Left hindlimb (tissue), 1 donor: ENCODE measurements around the gene AP1G2.

Experiments used
- DNase-seq: peaks from one replicate; pipeline ENCODE4 v3.0.0-alpha.2; 2018

AP1G2 gene

GRCh38 chr14:23556700-23557440 lies 10.7 kb downstream of the AP1G2 start:
- no peak for DNase-seq

- DNase-seq: peak; percentile 92
Measured at GRCh38 chr14:23555882-23556699, 11.5 kb downstream of the AP1G2 start, which contains the start of gene THTPA. Gene THTPA (plus strand): TSS chr14:23556271. CDS start chr14:23556758, 487 bp downstream.

- no peak for DNase-seq
Measured at GRCh38 chr14:23555533-23555881, 12.1 kb downstream of the AP1G2 start.

GRCh38 chr14:23551266-23552028 lies 16.1 kb downstream of the AP1G2 start, which contains the start of gene ZFHX2:
Gene ZFHX2 (minus strand): TSS chr14:23551765. CDS start chr14:23535325, 16,440 bp downstream.
- peak; percentile 79 for DNase-seq

GRCh38 chr14:23550812-23551265 lies 16.8 kb downstream of the AP1G2 start:
- no peak for DNase-seq

- DNase-seq: peak; percentile 23
Measured at GRCh38 chr14:23550131-23550811, 17.3 kb downstream of the AP1G2 start.

GRCh38 chr14:23548351-23549318 lies 19.0 kb downstream of the AP1G2 start:
- peak; percentile 14 for DNase-seq

- no peak for DNase-seq
Measured at GRCh38 chr14:23547924-23548323, 19.7 kb downstream of the AP1G2 start.

GRCh38 chr14:23546450-23547035 lies 21.0 kb downstream of the AP1G2 start:
- DNase-seq: no peak

GRCh38 chr14:23545740-23546365 lies 21.7 kb downstream of the AP1G2 start:
- no peak for DNase-seq

- no peak for DNase-seq
Measured at GRCh38 chr14:23544511-23545447, 22.8 kb downstream of the AP1G2 start.

- DNase-seq: no peak
Measured at GRCh38 chr14:23543403-23543802, 24.2 kb downstream of the AP1G2 start.

- no peak for DNase-seq
Measured at GRCh38 chr14:23542261-23542660, 25.3 kb downstream of the AP1G2 start.

GRCh38 chr14:23540141-23540469 lies 27.5 kb downstream of the AP1G2 start:
- DNase-seq: no peak

GRCh38 chr14:23539248-23540140 lies 28.1 kb downstream of the AP1G2 start:
- peak; percentile 34 for DNase-seq

GRCh38 chr14:23538785-23539184 lies 28.8 kb downstream of the AP1G2 start:
- no peak for DNase-seq

GRCh38 chr14:23538050-23538718 lies 29.4 kb downstream of the AP1G2 start:
- DNase-seq: no peak
